Non-pigmented ciliary epithelial cell (primary cell): ENCODE measurements around the gene CACNA2D2.

Experiments used
- DNase-seq: peaks from one replicate; pipeline ENCODE4 v3.0.0-alpha.2; 2010; ENCODE audit warnings: low read depth

CACNA2D2 gene

DNA sequence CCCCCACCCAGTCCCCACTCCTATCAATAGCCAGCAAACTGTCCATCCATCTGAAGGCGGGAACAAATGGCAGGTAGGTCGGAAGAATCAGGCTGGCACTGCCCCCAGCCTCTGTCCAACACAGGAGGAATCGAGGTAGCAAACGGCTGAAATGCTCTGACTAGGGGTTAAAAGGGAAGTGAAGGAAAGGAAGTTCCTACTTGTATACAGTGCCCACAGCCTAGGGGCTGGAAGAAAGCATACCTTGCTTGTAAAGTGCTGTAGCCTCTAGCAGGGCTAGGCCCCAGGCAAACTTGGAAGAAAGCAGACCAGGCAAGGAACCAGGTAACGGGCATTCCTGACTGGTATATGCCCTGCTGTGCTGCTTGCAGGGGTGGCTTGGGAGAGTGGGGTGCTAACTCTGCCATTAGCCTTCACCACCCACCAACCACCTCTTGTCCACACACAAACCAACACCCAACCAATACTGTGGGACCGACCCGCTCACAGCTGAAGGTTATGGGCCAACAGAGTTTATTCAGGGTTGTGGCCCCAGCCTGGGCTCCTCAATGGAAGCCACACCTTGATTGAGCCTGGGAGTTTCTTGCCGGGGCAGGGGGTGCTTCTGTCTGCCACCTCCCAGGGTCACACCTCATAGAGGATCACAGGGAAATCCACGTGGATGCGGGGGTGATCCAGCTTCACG, 177.8 kb downstream of the CACNA2D2 start:
- no peak for DNase-seq

- no peak for DNase-seq
Measured at GRCh38 chr3:50325113-50325480, 178.3 kb downstream of the CACNA2D2 start.

DNA sequence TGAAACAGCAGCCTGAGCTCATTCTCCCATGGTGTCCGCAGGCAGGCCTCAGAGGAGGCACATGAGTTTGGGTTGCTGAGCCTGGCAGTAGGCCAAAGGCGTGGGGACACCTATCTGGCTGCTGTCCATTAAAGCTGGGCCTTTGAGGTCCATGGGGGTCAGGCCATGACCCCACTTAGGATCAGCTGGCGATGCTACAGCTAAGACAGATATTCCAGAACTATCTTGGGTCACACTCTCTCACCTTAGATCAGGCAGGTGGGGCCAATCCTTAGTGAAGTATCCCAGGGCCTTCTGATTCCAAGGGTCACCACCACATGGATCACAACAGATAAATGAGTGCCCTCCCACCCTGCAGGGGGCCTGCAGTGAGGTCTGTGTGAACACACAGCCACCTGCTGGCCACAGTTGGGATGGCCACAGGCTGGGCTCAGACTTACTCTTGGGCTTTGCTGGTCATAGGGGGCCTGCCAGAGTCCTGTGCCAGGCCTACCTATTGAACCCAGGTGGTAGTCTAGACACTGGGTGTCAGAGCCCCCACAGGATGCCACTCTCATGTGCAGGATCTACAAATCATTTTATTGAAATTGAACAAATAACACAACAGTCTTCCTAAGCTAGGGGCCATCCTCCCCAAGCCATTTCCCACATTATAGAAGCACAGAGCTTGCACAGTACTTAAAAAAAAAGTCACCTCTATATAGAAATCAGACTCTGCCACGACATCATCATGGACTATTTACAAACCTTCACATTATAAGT, 178.9 kb downstream of the CACNA2D2 start:
- DNase-seq, result no peak

GRCh38 chr3:50323614-50324199, 179.7 kb downstream of the CACNA2D2 start:
- no peak for DNase-seq

DNA sequence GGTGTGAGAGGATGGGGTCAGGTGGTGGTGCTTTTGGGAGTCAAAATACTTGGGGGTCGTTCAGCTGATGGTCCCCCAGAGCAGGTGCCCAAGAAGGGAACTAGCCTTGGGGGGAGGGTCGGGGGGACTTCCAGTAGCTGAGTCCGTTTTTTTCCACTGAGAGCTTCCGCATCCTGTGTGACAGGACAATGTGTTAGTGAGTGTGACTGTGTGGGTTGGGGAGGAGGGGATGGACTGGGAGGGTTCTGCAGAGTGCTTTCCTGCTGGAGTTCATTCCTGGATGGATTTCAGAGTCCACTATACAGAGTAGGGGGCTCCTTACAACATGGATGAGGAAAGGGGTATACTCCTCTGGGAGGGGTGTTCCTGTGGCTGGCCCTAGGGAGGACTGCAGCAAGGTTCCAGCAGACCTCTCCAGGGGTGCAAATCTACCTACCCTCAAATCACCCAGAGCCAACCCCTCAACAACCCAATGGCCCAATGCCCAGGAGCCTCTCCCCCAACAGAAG, 180.3 kb downstream of the CACNA2D2 start:
- no peak for DNase-seq

GRCh38 chr3:50322386-50323091, 180.9 kb downstream of the CACNA2D2 start, which contains the start of gene HYAL2:
HYAL2 (minus strand) TSS chr3:50322745; CDS start chr3:50320489, 2,256 bp downstream.
- DNase-seq, result no peak

GRCh38 chr3:50322115-50322385, 181.4 kb downstream of the CACNA2D2 start:
- no peak for DNase-seq

- no peak for DNase-seq
Measured at GRCh38 chr3:50321336-50322114, 181.9 kb downstream of the CACNA2D2 start.

DNA sequence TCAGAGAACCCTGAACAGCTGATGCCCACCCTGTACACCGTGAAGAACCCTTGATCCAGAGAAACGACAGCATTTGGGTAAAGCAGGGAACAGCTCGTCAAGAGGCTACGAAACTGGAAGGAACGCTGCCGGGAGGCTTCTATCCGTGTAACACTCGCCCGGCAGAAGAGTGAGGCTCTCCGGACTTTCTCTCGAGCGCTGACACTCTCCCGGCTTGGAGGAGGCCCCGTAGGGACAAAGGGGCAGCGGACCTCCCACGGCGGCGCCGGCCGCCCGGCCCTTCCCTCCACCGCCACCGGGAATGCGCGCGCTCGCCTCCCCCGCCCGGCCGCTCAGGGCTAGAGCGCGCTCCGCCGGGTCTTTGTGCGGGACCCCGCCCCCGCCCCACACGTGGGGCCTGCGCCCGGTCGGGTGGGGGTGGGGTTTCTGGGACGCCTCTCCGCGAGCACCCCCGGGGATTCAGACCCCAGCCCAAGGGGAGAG, 182.5 kb downstream of the CACNA2D2 start:
- no peak for DNase-seq

- no peak for DNase-seq
Measured at GRCh38 chr3:50319894-50320625, 183.4 kb downstream of the CACNA2D2 start.

DNA sequence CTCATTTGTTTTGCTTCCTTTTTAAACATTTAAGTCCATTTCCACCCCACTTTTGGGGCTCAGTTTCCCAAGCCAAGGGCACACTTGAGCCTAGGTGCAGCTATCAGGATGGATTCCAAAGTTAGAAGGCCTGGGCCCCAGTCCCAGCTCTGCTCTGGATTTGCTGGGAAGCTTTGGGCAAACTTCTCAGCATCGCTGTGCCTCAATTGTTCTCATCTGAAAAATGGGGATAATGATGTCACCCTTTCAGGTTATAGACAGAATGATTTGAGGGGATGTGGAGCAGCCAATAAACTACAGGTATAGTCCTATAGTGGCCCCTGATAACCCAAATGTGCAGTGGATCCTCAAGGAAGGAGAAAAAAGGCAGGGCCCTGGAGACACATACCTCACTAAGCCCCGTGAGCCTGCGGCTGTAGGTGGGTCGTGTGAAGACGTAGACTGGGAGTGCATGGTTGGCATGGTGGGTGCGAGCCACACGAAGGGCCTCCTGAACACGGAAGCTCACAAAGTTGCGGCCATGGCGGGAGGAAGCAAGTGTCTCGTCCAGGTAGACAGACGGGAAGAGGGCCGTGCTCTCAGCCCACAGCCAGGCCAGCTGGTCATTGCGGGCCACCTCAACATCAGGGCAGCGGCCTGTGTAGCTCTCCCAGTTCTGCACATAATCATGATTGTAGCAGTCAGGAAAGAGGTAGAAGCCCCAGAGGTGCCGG, 184.1 kb downstream of the CACNA2D2 start:
- DNase-seq, result no peak

GRCh38 chr3:50318615-50319014, 184.8 kb downstream of the CACNA2D2 start:
- no peak for DNase-seq

- DNase-seq, result no peak
Measured at GRCh38 chr3:50318163-50318562, 185.3 kb downstream of the CACNA2D2 start.

GRCh38 chr3:50317300-50317699, 186.1 kb downstream of the CACNA2D2 start:
- DNase-seq, result no peak

- DNase-seq, result no peak
Measured at GRCh38 chr3:50316657-50317242, 186.7 kb downstream of the CACNA2D2 start.

DNA sequence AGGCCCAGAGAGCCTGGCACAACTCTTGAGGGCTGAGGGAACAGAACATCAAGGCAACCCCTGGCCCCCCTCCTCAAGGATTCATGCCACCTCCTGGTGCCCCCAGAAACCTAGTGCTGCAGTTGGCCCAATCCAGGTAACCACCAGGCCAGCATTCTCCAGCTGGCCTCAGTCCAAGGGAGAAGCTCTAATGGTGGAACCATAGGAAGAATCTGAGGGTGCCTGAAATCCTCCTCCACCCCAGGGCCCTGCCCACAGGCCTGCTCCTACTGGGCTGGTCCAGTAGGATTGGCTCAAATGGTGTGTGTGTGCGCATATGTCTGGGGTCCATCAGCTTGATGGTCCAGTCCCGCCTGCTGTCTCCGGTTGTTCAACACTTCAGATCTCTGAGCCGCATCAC, 188.6 kb downstream of the CACNA2D2 start:
- no peak for DNase-seq

DNA sequence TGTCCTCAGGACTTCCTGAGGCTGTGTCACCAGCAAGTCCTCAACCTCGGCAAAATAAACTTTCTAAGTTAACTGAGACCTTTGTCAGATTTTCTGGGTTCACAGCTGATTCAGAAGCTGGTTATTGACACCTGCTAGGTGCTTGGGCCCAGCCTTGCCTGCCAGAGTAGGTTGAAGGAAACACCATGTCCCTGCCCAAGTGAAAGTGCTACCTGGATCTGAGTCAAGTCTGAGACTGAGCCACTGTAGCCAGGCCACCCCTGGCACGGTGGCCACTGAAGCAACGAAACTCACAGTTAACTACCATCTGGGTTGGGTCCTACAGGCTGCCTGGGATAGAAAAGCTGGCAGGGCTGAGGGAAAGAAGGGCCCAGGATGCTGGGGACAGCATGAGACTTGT, 189.1 kb downstream of the CACNA2D2 start:
- DNase-seq, result no peak
